Fibroblast of upper back skin (primary cell): Measurements from ENCODE around the gene MAB21L3.

Experiments used
- DNase-seq: peaks from one replicate; pipeline ENCODE4 v3.0.0-alpha.2; 2013

The MAB21L3 gene

GRCh38 chr1:116111524-116112021 lies 374 bp downstream of the MAB21L3 start:
- no peak for DNase-seq

- DNase-seq: no peak
These were observed 1.4 kb downstream of the MAB21L3 start for GRCh38 chr1:116112388-116113140.

- no peak for DNase-seq
These were observed 2.4 kb downstream of the MAB21L3 start for GRCh38 chr1:116113615-116114014.

- peak; percentile 95 for DNase-seq
These were observed 4.6 kb downstream of the MAB21L3 start for GRCh38 chr1:116115476-116116439.

GRCh38 chr1:116118471-116118870 lies 7.3 kb downstream of the MAB21L3 start:
- no peak for DNase-seq

GRCh38 chr1:116119876-116120275 lies 8.7 kb downstream of the MAB21L3 start:
- DNase-seq: no peak

GRCh38 chr1:116122955-116123757 lies 12.0 kb downstream of the MAB21L3 start:
- peak; percentile 94 for DNase-seq

GRCh38 chr1:116123837-116124533 lies 12.8 kb downstream of the MAB21L3 start:
- DNase-seq: no peak

- no peak for DNase-seq
These were observed 14.6 kb downstream of the MAB21L3 start for GRCh38 chr1:116125758-116126157.

- no peak for DNase-seq
These were observed 15.1 kb downstream of the MAB21L3 start for GRCh38 chr1:116126281-116126680.

GRCh38 chr1:116127123-116127847 lies 16.1 kb downstream of the MAB21L3 start:
- no peak for DNase-seq

GRCh38 chr1:116127848-116128540 lies 16.8 kb downstream of the MAB21L3 start:
- DNase-seq: no peak

- no peak for DNase-seq
These were observed 17.5 kb downstream of the MAB21L3 start for GRCh38 chr1:116128664-116129063.

GRCh38 chr1:116129537-116129936 lies 18.3 kb downstream of the MAB21L3 start:
- DNase-seq: no peak

GRCh38 chr1:116130356-116130755 lies 19.2 kb downstream of the MAB21L3 start:
- no peak for DNase-seq

GRCh38 chr1:116131170-116131569 lies 20.0 kb downstream of the MAB21L3 start:
- no peak for DNase-seq

GRCh38 chr1:116131866-116132605 lies 20.8 kb downstream of the MAB21L3 start:
- no peak for DNase-seq

GRCh38 chr1:116133696-116134475 lies 22.7 kb downstream of the MAB21L3 start:
- no peak for DNase-seq

- DNase-seq: no peak
These were observed 23.2 kb downstream of the MAB21L3 start for GRCh38 chr1:116134476-116134773.
